Measurements from ENCODE around the gene HHLA2.
A peak's percentile ranks its signal among the peaks of the same experiment; 100 is the strongest.

The HHLA2 gene

DNA sequence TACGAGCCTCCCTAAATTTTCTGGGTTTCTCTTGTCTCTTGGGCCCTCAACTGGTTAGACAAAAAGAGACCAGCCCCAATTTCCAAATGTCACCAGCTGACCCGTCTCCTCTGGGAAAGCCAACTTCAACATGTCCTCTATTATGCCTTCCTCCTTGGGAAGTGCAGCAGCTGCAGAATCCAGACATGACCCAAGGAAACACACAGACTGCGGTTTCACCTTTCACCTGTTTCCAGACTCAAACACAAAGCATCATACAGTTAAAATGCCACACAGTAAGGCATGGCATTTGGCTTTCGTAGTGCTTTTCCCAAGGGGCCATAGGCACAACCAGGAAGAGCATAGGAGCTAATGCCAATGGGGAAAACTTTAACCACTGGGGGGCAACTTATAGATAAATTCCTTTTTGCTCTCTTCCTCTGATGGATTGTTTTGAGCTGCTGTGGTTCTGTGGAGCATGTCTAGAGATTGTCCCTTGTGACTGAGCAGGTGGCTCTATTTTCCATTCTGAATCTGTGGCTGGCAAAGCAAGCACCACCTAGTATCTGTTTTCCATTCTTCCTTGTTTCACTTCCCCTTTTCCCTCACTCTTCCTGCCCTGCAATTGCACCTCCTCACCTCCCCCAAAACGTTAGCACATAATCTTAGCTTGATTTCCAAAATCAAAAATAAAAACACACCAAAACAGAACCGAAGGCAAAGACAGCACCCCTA is 49.3 kb downstream of the HHLA2 start:
- H3K4me3 ChIP-seq (ENCODE audit: low read length): no peak overlapping the region
- no peak overlapping the region for H2BK120ac ChIP-seq (ENCODE audit: low read depth, low read length)
- no peak overlapping the region for H3K4me2 ChIP-seq (ENCODE audit: low read length)
- WGBS (ENCODE audit: extremely low coverage, insufficient coverage, low lambda C conversion rate): no CpG with 5 or more reads among the region's 6 CpGs
- no peak overlapping the region for H2AK5ac ChIP-seq (ENCODE audit: low read length)
- H3K36me3 ChIP-seq (ENCODE audit: control insufficient read depth, insufficient read depth, low read length): no peaks in the 10 kb centered on the region
- H3K18ac ChIP-seq (ENCODE audit: low read length): no peak overlapping the region
- no peak overlapping the region for H3K23ac ChIP-seq (ENCODE audit: low read length)
- H3K27me3 ChIP-seq (ENCODE audit: insufficient read depth, low read length, poor library complexity): no peaks in the 10 kb centered on the region
- H3K79me2 ChIP-seq (ENCODE audit: control insufficient read depth, insufficient read depth, low read length): no peaks in the 10 kb centered on the region
- no peak overlapping the region for H3K56ac ChIP-seq (ENCODE audit: low read length)
- no peak overlapping the region for H4K8ac ChIP-seq (ENCODE audit: low read depth, low read length)
- H3K4me1 ChIP-seq (ENCODE audit: control insufficient read depth, low read depth, low read length): no peaks in the 10 kb centered on the region
- no peak overlapping the region for H3K27ac ChIP-seq (ENCODE audit: low read depth, low read length)
- no peak overlapping the region for H2BK5ac ChIP-seq (ENCODE audit: low read length)
- no peak overlapping the region for H3K9ac ChIP-seq (ENCODE audit: low read length)
- H2BK15ac ChIP-seq (replicated peaks; ENCODE audit: low read depth): no peak overlapping the region
- H3K4ac ChIP-seq (ENCODE audit: low read depth, low read length): no peak overlapping the region
- peak; percentile 6 for DNase-seq
- no peaks in the 10 kb centered on the region for H3K79me1 ChIP-seq (ENCODE audit: low read length)
- no peak overlapping the region for H4K5ac ChIP-seq (ENCODE audit: low read length)

DNA sequence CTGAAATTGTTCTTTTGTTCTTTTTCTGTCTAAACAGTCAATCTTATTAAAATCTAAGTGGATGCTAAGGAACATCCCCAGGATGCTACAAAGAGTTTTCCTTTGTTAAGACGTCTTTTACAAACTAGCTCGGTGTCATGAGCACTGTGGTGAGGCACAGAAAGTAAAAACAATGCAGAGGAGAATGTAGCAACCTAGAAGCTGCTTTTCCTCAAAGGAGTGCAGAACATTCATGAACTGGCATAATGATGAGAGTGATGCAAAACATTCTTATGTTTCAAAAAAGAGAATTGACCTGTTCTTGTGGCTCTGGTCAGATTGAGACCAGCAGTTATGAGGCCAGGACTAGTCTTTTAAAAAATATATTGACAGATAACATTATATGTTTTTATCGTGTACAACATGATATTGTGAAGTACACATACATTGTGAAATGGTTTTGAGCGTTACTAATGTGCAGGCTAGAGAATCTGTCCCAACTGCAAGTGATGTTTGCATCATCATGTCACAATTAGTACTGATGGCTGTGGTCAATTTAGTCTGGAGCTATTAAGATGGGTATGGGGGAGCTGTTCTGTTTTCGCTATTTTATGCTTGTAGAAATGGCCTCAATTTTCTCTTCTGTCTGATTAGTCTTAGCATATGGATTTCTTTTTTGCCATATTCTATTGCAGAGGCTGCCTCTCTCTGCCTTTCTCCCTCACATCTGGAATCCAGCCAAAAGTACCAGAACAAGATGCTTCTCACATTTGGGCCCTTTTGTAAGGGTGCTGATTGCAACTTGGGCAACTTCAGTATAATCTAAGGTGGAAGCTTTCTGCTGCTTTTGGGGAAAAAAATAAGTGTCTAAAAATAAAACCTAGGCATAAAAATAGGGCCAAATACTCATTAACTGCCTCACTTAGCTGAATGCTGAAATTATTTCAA is 50.2 kb downstream of the HHLA2 start:
- Histone ChIP-seq H3K23ac (ENCODE audit: low read length) (no peak overlapping the region), H2AK5ac (ENCODE audit: low read length) (no peak overlapping the region), H3K9ac (ENCODE audit: low read length) (no peak overlapping the region), H3K18ac (ENCODE audit: low read length) (no peak overlapping the region), H3K4ac (ENCODE audit: low read depth, low read length) (no peak overlapping the region), H3K4me2 (ENCODE audit: low read length) (no peak overlapping the region), H3K79me1 (ENCODE audit: low read length) (no peaks in the 10 kb centered on the region), H4K5ac (ENCODE audit: low read length) (no peak overlapping the region), H3K36me3 (ENCODE audit: control insufficient read depth, insufficient read depth, low read length) (no peaks in the 10 kb centered on the region), H3K4me1 (ENCODE audit: control insufficient read depth, low read depth, low read length) (no peaks in the 10 kb centered on the region), H3K4me3 (ENCODE audit: low read length) (no peak overlapping the region), H2BK15ac (replicated peaks; ENCODE audit: low read depth) (no peak overlapping the region), H4K8ac (ENCODE audit: low read depth, low read length) (no peak overlapping the region), H2BK5ac (ENCODE audit: low read length) (no peak overlapping the region), H3K79me2 (ENCODE audit: control insufficient read depth, insufficient read depth, low read length) (no peaks in the 10 kb centered on the region), H3K56ac (ENCODE audit: low read length) (no peak overlapping the region), H3K27ac (ENCODE audit: low read depth, low read length) (no peak overlapping the region), H2BK120ac (ENCODE audit: low read depth, low read length) (no peak overlapping the region), H3K27me3 (ENCODE audit: insufficient read depth, low read length, poor library complexity) (no peaks in the 10 kb centered on the region)
- peak; percentile 26 for DNase-seq
- WGBS (ENCODE audit: extremely low coverage, insufficient coverage, low lambda C conversion rate): no CpG with 5 or more reads among the region's 5 CpGs

DNA sequence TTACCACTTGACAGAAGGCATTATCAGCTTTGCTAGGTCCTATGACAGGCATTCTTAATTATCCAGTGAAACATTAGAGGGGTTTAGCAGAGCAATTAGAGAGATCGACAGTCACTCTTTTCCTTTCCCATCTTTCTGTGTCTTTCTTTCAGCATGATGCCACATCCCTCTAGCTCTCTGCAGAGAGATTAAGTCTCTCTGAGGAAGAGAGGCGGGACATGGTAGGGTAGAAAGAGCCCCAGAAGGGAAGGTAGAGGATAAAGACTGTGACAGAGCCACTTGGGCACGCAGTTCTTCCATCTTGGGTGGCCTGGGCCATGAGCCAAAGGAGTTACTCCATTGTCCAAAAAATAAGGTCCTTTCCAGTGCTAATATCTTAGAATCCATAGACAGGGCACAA is 55.8 kb downstream of the HHLA2 start:
- Histone ChIP-seq H3K18ac (ENCODE audit: low read length) (no peak overlapping the region), H4K8ac (ENCODE audit: low read depth, low read length) (no peak overlapping the region), H2AK5ac (ENCODE audit: low read length) (no peak overlapping the region), H3K23ac (ENCODE audit: low read length) (no peak overlapping the region), H3K36me3 (ENCODE audit: control insufficient read depth, insufficient read depth, low read length) (no peaks in the 10 kb centered on the region), H3K4me1 (ENCODE audit: control insufficient read depth, low read depth, low read length) (no peaks in the 10 kb centered on the region), H2BK120ac (ENCODE audit: low read depth, low read length) (no peak overlapping the region), H3K79me1 (ENCODE audit: low read length) (no peaks in the 10 kb centered on the region), H3K27ac (ENCODE audit: low read depth, low read length) (no peak overlapping the region), H3K56ac (ENCODE audit: low read length) (no peak overlapping the region), H2BK5ac (ENCODE audit: low read length) (no peak overlapping the region), H3K4me3 (ENCODE audit: low read length) (no peak overlapping the region), H4K5ac (ENCODE audit: low read length) (no peak overlapping the region), H3K27me3 (ENCODE audit: insufficient read depth, low read length, poor library complexity) (no peaks in the 10 kb centered on the region), H3K4me2 (ENCODE audit: low read length) (no peak overlapping the region), H3K79me2 (ENCODE audit: control insufficient read depth, insufficient read depth, low read length) (no peaks in the 10 kb centered on the region), H2BK15ac (replicated peaks; ENCODE audit: low read depth) (no peak overlapping the region), H3K4ac (ENCODE audit: low read depth, low read length) (no peak overlapping the region), H3K9ac (ENCODE audit: low read length) (no peak overlapping the region)
- DNase-seq: no peak
- no CpG with 5 or more reads among the region's 3 CpGs for WGBS (ENCODE audit: extremely low coverage, insufficient coverage, low lambda C conversion rate)

DNA sequence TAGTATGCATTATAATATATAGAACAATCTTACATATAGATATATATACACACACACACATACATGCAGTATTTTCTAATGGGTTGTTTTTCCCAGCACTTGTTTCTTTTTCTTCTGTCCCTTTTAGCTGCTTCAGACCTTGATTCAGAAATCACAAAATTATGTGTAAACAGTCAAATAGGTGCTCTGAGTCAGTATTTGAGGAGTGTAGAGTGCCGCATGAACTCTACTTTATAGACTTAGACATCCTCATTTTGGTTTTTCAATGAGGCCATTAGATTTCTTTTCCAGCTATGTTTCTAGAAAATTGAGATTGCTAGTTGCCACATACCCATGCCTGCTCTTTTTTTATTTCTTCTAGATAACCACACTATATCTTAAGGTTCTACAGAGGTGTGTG is 58.2 kb downstream of the HHLA2 start:
- H4K5ac ChIP-seq (ENCODE audit: low read length): no peak overlapping the region
- H4K8ac ChIP-seq (ENCODE audit: low read depth, low read length): no peak overlapping the region
- no peak overlapping the region for H3K56ac ChIP-seq (ENCODE audit: low read length)
- H3K23ac ChIP-seq (ENCODE audit: low read length): no peak overlapping the region
- H3K27ac ChIP-seq (ENCODE audit: low read depth, low read length): no peak overlapping the region
- H3K36me3 ChIP-seq (ENCODE audit: control insufficient read depth, insufficient read depth, low read length): no peaks in the 10 kb centered on the region
- no peak overlapping the region for H3K4me2 ChIP-seq (ENCODE audit: low read length)
- H3K79me1 ChIP-seq (ENCODE audit: low read length): no peaks in the 10 kb centered on the region
- no peaks in the 10 kb centered on the region for H3K79me2 ChIP-seq (ENCODE audit: control insufficient read depth, insufficient read depth, low read length)
- WGBS (ENCODE audit: extremely low coverage, insufficient coverage, low lambda C conversion rate): no CpG with 5 or more reads among the region's 1 CpG
- H3K18ac ChIP-seq (ENCODE audit: low read length): no peak overlapping the region
- no peaks in the 10 kb centered on the region for H3K4me1 ChIP-seq (ENCODE audit: control insufficient read depth, low read depth, low read length)
- H2AK5ac ChIP-seq (ENCODE audit: low read length): no peak overlapping the region
- H3K9ac ChIP-seq (ENCODE audit: low read length): no peak overlapping the region
- H2BK5ac ChIP-seq (ENCODE audit: low read length): no peak overlapping the region
- no peaks in the 10 kb centered on the region for H3K27me3 ChIP-seq (ENCODE audit: insufficient read depth, low read length, poor library complexity)
- no peak overlapping the region for H3K4me3 ChIP-seq (ENCODE audit: low read length)
- no peak for DNase-seq
- no peak overlapping the region for H2BK15ac ChIP-seq (replicated peaks; ENCODE audit: low read depth)
- H2BK120ac ChIP-seq (ENCODE audit: low read depth, low read length): no peak overlapping the region
- H3K4ac ChIP-seq (ENCODE audit: low read depth, low read length): no peak overlapping the region

DNA sequence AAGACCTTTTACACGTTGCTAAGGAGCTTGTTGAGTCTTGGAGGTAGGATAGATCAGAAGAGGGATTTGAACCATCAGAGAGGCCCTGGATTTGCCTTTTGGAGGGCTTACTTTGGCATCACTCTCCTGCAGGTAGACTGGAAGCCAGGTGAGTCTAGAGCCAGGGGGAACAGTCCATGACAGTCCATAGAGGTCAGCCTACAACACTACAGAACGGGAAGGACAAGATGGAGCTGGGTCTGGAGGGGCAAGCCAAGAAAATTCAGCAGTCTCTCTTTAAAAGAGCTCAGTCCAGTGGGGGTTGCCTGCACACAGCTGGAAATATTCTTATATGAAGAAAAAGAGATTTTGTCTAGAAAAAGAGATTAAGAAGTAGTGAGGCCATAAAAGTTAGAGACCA is 60.7 kb downstream of the HHLA2 start:
- no peaks in the 10 kb centered on the region for H3K4me1 ChIP-seq (ENCODE audit: control insufficient read depth, low read depth, low read length)
- H3K56ac ChIP-seq (ENCODE audit: low read length): no peak overlapping the region
- H3K36me3 ChIP-seq (ENCODE audit: control insufficient read depth, insufficient read depth, low read length): no peaks in the 10 kb centered on the region
- no peak for DNase-seq
- no peak overlapping the region for H3K27ac ChIP-seq (ENCODE audit: low read depth, low read length)
- H2BK15ac ChIP-seq (replicated peaks; ENCODE audit: low read depth): no peak overlapping the region
- no peak overlapping the region for H4K5ac ChIP-seq (ENCODE audit: low read length)
- no peak overlapping the region for H3K9ac ChIP-seq (ENCODE audit: low read length)
- H3K79me1 ChIP-seq (ENCODE audit: low read length): no peaks in the 10 kb centered on the region
- H4K8ac ChIP-seq (ENCODE audit: low read depth, low read length): no peak overlapping the region
- H3K23ac ChIP-seq (ENCODE audit: low read length): no peak overlapping the region
- H3K4me3 ChIP-seq (ENCODE audit: low read length): no peak overlapping the region
- no peak overlapping the region for H2AK5ac ChIP-seq (ENCODE audit: low read length)
- H3K18ac ChIP-seq (ENCODE audit: low read length): no peak overlapping the region
- H3K27me3 ChIP-seq (ENCODE audit: insufficient read depth, low read length, poor library complexity): no peaks in the 10 kb centered on the region
- no peak overlapping the region for H2BK5ac ChIP-seq (ENCODE audit: low read length)
- no peak overlapping the region for H2BK120ac ChIP-seq (ENCODE audit: low read depth, low read length)
- no CpG with 5 or more reads among the region's 2 CpGs for WGBS (ENCODE audit: extremely low coverage, insufficient coverage, low lambda C conversion rate)
- no peak overlapping the region for H3K4me2 ChIP-seq (ENCODE audit: low read length)
- H3K4ac ChIP-seq (ENCODE audit: low read depth, low read length): no peak overlapping the region
- H3K79me2 ChIP-seq (ENCODE audit: control insufficient read depth, insufficient read depth, low read length): no peaks in the 10 kb centered on the region
